PFSK-1 (cell line): Measurements from ENCODE around the gene ACTR2.

ENCODE experiments used
- FOXP2 ChIP-seq: optimal IDR thresholded peaks from 2 replicates; pipeline ENCODE3; 2011; ENCODE audit warnings: borderline replicate concordance, control low read depth, inconsistent platforms; ENCODE audit not compliant: insufficient read depth; ENCODE audit errors: extremely low read length, extremely low read depth
- POLR2AphosphoS5 ChIP-seq: IDR thresholded peaks from 2 replicates; pipeline ENCODE4 v1.6.1; 2012; ENCODE audit warnings: low read depth, mild to moderate bottlenecking, control low read depth, low read length, moderate library complexity
- SIN3A ChIP-seq: IDR thresholded peaks from 2 replicates; pipeline ENCODE4 v1.6.1; 2012; ENCODE audit warnings: mild to moderate bottlenecking, low read length, moderate library complexity, borderline replicate concordance; ENCODE audit not compliant: insufficient read depth
- TAF1 ChIP-seq: IDR thresholded peaks from 2 replicates; pipeline ENCODE4 v1.6.1; 2012; ENCODE audit warnings: low read length, control low read depth, borderline replicate concordance; ENCODE audit not compliant: insufficient read depth
- TF ChIP-seq, protein P1 (sequence below), 2 experiments: IDR thresholded peaks; 2 replicates each; pipeline versions ENCODE4 v1.6.1 to v1.8.0; 2011 to 2012; ENCODE audit warnings: low read depth in 2 of 2, low read length in 2 of 2, control low read depth in 1 of 2, inconsistent platforms in 1 of 2, mild to moderate bottlenecking in 1 of 2, moderate library complexity in 1 of 2; ENCODE audit not compliant: insufficient read depth in 1 of 2

- TF ChIP-seq FOXP2 (no peak), SIN3A (no peak), POLR2AphosphoS5 (no peak), TAF1 (no peak)
- TF ChIP-seq, protein P1, sequence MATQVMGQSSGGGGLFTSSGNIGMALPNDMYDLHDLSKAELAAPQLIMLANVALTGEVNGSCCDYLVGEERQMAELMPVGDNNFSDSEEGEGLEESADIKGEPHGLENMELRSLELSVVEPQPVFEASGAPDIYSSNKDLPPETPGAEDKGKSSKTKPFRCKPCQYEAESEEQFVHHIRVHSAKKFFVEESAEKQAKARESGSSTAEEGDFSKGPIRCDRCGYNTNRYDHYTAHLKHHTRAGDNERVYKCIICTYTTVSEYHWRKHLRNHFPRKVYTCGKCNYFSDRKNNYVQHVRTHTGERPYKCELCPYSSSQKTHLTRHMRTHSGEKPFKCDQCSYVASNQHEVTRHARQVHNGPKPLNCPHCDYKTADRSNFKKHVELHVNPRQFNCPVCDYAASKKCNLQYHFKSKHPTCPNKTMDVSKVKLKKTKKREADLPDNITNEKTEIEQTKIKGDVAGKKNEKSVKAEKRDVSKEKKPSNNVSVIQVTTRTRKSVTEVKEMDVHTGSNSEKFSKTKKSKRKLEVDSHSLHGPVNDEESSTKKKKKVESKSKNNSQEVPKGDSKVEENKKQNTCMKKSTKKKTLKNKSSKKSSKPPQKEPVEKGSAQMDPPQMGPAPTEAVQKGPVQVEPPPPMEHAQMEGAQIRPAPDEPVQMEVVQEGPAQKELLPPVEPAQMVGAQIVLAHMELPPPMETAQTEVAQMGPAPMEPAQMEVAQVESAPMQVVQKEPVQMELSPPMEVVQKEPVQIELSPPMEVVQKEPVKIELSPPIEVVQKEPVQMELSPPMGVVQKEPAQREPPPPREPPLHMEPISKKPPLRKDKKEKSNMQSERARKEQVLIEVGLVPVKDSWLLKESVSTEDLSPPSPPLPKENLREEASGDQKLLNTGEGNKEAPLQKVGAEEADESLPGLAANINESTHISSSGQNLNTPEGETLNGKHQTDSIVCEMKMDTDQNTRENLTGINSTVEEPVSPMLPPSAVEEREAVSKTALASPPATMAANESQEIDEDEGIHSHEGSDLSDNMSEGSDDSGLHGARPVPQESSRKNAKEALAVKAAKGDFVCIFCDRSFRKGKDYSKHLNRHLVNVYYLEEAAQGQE (IDR thresholded peaks at IDR 0.05; ENCODE audit: insufficient read depth in 1 of 2, low read depth in 2 of 2, low read length in 2 of 2) = no peak
Measured at GRCh38 chr2:65265671-65266045, 38.0 kb downstream of the ACTR2 start.
